Sciatic nerve (tissue), 2 donors: ENCODE measurements around the gene ABT1. TPM values are rescaled to one million over a fixed set of nuclear protein-coding genes. Genes with fewer than 3 reads are reported as not detected.
"Not testable (repeated sequence)": the region's sequence is repeated elsewhere in the genome, so short reads cannot be mapped to it uniquely, and the experiment has no call there.

Experiments
- ATAC-seq: fragments of 200-7000 bp; cut with Tn5 transposase; one replicate; pipeline ENCODE4 v1.9.1; 2020; ENCODE audit warnings: mild to moderate bottlenecking, moderate library complexity
- DNase-seq: peaks from one replicate; pipeline ENCODE4 v3.0.0-alpha.2; 2020; ENCODE audit warnings: low spot score
- intact Hi-C: fragments of 100-400 bp; cut with DNase I; formaldehyde crosslinking; loops from one replicate; pipeline ENCODE4 v1.14.2; 2022
- total RNA-seq: library from RNA; stranded (reverse); fragmentation: NEBNext Ultra II Directional; extraction: Animal tissue kit (Norgen Biotek cat#: 25700); gene quantifications from one replicate; pipeline ENCODE4 v1.2.1, GENCODE V29; 2021
- donor health status: DM: no; HTN: no; CAD: no.
- donor health status: DM: no; HTN: no; CAD: no.

ABT1 gene
- total RNA-seq, result 10.3 TPM

DNA sequence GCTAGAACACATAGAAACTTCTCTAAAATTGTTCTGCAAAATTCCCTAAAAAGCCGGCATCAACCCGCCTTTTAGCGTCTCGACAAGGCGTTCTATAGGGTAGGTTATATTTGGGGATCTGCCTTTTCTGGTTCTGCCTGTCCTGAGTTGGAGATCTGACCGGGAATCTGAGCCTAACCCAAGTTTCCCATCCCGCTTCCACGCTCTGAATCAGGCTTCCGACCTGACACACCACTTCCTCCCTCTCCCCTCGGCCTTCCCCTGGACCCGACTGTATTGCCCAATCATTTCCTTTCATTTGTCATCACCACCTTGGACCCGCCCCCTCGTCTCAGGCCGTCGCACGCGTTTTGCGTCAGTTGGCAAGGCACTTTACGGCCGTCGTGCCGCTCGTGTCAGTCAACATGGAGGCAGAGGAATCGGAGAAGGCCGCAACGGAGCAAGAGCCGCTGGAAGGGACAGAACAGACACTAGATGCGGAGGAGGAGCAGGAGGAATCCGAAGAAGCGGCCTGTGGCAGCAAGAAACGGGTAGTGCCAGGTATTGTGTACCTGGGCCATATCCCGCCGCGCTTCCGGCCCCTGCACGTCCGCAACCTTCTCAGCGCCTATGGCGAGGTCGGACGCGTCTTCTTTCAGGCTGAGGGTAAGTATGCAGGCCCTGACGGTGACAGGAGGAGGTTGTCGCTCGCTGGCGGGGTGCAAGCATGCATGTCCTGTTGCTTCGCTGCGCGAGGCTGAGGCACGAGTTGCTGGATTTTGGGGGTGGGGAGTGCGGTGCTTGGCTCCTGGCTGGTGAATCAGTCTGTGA, at the start of gene ABT1:
Gene ABT1 (plus strand): TSS at position 375 of the 810 bp plus-strand sequence. CDS start 30 bp downstream, at position 405.
- ATAC-seq (peak; percentile 99), DNase-seq (peak; percentile 99)
- intact Hi-C loops, result no loop called here

DNA sequence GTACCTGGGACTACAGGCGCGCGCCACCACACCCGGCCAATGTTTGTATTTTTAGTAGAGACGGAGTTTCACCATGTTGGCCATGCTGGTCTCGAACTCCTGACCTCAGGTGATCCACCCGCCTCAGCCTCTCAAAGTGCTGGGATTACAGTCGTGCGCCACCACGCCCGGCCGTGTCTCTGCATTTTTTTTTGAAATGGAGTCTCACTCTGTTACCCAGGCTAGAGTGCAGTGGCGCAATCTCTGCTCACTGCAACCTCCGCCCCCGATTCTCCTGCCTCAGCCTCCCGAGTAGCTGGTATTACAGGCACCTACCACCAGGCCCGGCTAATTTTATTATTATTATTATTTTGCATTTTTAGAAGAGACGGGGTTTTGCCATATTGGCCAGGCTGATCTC, 49.4 kb upstream of the ABT1 start:
- ATAC-seq, intact Hi-C loops, DNase-seq: not testable (repeated sequence)

DNA sequence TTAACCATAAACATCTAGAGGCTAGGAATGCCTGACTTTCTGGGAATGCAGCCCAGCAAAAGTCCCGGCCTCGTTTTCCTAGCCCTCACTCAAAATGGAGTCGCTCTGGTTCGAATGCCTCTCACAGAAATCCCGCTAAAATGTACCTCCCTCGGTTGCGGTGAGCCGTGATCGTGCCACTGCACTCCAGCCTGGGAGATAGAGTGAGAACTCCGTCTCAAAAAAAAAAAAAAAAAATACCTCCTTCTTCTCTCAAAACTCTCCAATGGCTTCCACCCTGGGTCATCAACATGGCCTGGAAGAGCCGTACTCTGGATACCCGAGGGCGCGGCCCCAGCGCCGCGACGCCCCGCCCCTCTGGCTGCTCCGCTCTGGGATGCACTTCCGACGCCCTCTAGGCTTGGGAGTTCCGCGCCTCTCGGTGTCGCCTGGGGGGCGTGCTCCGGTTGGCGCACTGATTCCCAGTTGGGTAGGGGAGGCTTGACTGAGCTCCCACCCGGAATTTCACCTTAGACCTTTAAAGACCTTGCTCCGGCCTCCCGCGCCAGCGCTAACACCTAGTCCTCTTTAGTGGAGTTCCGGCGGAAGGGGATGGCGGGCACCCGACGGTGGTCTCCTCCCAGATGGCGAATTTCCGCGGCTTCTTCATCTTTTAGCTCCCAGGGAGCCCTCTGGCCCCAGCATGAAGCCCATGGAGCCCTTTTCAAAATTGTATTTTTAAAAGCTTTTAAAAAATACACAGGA, 46.3 kb upstream of the ABT1 start:
- DNase-seq (peak; percentile 78), ATAC-seq (peak; percentile 35)
- intact Hi-C loops, result no loop called here

DNA sequence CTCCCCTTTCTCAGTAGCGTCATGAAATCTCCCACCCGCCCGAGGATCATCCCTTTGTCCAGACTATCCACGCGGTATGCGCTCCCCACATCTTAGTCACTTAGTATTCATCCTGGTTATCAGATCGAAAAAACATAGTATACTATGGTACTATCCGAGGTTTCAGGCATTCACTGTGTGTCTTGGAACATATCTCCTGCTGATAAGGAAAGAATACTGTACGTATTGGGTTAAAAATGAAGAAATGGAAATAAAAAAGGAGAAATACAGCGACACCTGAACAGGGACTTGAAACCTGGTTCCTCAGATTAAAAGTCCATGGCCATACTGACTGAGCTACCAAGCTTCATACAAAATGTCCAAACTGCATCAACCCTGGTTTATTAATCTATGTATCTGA, 44.5 kb upstream of the ABT1 start:
- intact Hi-C loops, result no loop called here
- no peak for DNase-seq
- no peak for ATAC-seq

DNA sequence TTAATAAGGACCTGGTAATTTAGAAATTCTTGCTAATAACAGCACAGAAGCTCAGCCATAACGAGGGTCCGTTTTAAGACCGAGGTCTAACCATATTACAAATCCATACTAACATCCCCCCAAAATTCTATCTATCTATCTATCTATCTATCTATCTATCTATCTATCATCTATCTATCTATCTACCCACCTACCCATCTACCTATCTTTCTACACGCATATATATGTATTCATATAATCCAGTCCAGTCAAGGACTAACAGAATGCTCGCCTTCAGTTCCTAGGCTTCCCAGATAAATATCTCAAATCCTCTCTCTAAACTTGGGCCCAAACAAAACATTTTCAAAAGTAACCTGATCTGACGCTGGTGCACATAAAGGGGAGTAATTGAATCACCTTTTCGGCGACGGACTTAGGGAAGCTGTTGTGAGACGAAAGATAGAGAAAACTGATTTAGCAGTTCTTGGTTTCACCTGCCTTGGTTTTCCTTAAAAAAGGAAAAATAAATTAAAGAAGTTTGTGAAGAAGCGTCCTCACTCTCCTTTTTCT, 44.0 kb upstream of the ABT1 start:
- intact Hi-C loops, result no loop called here
- ATAC-seq, result no peak
- no peak for DNase-seq

DNA sequence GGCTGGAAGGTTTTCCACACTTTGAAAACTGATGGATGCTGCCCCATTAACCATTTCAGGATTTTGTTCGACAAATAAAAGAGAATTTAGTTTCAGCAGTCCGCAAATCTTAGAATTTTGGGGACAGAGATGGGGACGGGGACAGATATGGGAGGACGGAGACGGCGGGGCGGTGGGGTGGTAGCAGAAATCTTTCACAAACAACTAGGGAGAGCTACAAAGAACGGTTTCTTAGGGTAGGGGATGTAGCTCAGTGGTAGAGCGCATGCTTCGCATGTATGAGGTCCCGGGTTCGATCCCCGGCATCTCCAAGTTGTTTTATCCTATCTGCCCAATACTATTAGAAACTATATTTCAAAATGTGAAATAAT, 43.5 kb upstream of the ABT1 start:
- peak; percentile 85 for DNase-seq
- ATAC-seq, result peak; percentile 89

DNA sequence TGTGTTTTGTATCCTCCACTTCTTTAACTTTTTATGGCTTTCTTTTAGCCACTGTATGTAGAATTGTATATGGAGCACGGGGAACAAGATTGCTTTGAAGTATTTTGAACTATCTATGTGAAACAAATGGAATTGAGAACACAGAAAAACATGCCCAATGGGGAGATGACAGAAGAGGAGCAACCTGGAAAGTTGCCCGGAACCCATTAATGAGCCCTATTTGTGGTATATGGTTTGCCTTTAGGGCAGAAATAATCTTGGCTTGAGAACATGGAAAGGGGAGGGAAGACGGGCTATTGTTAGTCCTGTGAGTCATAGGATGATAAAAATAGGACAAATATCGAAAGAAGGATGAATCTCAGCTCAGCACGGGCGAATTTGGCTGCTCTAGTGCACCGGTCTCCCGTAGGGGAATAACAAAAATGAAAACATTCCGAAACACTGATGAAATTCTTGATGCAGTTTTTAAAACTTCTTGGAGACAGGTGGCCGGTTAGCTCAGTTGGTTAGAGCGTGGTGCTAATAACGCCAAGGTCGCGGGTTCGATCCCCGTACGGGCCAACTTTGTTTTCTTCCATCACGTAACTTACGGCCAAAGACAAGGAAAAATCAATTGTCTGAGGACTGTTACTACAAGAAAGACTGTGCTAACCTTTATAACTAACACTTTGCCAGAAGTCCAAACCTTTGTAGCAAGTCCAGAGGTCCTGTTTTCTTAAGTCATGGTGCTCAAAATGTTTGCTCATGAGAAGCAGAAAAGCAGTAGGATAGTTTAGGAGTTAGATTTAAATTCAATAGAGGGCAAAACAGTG, 42.9 kb upstream of the ABT1 start:
- DNase-seq (peak; percentile 87), ATAC-seq (peak; percentile 87)
- intact Hi-C loops, result no loop called here

More for the DNA sequence above, 43.5 kb upstream of the ABT1 start:
- intact Hi-C loops, result no loop called here

DNA sequence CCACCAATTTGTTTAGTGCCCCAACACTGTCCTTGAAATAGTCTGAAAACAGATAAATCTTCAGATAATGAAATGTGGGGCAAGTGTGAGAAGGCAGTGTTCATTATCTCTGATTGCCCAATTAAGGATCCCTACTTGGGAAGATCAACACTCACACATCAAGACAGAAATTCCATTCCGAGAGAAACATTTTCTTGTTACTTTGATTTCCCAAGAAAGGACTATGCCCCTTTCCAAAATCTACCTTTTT, 42.4 kb upstream of the ABT1 start:
- intact Hi-C loops, result no loop called here
- ATAC-seq, result no peak
- no peak for DNase-seq

DNA sequence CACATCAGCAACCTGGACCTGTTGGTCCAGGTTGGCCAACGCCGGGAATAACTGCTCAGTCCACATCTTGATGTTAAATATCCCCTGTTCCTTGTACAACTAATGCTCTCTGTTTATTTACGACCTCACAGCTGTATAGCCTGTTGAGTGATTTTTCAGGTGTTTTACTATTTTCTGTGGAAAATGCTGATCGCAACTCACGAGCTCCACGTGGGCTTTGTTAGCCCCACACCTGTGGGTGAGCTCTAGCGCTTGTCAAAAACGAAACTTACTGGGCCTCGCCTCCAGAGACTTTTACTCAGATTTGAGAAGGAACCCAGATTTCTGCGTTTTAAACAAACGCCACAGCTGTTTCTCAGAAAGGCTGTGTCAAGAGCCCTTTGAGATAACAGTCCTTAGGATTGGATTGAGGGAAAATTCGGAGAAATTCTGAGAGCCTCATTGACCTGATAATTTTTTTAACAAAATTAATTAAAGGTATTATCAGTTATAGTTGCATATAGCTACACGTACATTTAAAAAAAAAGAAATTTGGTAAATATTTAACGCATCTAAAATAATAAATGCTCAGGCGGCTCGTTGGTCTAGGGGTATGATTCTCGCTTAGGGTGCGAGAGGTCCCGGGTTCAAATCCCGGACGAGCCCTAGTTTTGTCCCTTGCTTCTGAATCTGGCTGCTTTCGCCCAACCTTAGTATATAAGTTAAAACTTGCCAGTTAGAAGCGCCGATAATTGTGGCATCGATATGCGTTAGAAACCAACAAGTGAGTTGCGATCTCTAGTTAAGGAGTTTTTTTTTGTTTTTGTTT, 41.9 kb upstream of the ABT1 start:
- DNase-seq (no peak), ATAC-seq (peak; percentile 17)
- intact Hi-C loops, result no loop called here

DNA sequence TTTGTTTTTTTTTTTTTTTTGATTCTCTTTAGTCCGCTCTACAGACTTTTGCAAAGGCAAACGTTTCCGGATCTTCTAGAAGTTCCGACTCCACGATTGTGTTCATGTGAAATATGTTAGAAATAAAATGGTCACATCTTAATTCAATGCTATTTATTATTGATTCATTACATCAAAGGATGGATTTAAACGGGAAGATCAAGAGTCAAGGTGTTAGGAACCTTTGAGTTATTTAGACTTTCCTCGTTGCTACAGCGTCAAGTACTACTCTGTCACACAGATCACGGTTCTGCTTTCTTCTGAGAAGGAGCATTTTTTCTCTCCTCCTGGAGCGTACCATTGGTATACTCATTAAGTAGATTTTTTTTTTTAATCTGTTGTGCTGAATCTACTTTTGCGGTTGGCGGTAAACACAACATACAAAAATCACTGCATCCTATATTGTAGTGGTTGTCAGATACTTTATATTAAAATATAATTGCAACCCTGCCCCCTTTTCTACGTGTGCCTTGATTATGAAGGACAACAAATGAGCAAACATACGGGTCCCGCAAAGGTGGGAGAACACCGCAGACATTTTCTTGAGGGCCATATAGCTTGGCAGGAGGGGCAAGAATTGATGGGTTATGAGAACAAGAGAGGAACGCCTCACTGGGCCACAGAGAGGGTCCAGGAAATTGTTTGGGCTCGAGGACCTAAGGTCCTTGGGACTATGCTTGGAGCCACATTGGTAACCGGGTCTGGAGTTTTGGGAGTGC, 41.1 kb upstream of the ABT1 start:
- ATAC-seq (no peak), DNase-seq (no peak)
- intact Hi-C loops, result no loop called here

DNA sequence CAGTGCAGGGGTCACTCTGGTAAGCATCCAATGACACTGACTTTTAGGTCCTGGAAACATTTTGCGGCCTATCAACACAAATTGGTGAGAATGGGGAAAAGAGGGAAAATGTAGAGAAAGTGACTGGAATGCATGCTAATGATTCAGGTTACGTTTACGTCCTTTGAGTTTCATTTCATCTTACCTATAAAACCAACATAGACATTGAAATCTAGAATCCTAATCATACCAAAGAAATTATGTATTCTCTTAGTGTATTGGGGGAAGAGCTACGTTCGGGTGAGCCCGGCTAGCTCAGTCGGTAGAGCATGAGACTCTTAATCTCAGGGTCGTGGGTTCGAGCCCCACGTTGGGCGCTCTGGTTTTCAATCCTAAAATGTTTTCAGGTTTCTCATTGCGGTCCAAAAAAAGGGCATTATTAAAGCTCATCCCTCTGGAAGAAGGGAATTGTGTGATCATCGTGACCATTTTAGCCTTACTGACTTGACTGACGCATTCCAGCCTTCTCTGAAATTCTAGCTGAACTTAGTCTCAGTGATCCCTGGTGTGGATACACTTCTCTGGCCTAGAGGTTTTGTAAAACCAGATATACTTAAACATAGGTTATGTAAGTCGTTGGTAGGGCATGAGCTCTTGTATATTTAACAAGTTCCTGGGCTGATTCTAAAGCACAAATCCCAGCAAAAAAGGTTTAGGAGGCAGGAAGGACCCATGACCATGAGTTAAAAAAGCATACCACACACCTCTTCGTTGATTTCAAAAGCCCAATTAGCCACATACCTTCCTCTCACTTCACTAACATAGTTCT, 40.3 kb upstream of the ABT1 start:
- peak; percentile 23 for ATAC-seq
- DNase-seq, result no peak
- intact Hi-C loops, result no loop called here

DNA sequence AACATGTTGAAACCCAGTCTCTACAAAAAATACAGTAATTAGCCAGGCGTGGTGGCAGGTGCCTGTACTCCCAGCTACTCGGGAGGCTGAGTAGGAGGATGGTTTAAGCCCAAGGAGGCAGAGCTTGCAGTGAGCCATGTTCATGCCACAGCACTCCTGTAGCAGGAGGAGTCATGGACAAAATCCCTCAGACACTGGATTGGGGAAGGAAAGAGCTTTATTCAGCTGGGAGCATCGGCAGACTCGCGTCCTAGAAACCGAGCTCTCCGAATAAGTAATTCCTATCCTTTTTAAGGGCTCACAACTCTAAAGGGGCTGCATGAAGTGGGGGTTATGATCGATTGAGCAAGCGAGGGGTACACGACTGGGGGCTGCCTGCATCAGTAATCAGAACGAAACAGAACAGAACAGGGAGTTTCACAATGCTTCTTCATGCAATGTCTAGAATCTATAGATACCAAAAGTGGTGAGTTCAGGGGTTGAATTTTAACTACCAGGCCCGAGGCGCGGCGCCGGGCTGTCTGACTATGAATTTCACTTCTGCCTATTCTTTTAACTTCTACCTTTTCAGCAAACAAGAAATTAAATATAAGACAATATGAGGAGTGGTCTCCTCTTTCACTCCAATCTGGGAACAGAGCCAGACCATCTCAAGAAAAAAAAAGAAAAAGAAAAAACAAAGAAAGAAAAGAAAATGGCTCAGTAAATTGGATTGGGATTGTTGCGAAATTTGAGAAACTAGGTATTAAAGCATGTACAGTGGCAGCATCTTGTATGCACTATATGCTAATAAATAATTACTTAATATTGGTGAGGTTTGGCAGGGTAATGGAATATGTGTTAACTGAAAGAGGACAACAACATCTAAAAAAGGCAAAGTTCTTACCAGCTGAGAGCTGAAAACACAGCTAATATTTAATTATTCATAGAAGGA, 35.0 kb upstream of the ABT1 start:
- ATAC-seq (no peak), DNase-seq (no peak)
- intact Hi-C loops, result no loop called here

DNA sequence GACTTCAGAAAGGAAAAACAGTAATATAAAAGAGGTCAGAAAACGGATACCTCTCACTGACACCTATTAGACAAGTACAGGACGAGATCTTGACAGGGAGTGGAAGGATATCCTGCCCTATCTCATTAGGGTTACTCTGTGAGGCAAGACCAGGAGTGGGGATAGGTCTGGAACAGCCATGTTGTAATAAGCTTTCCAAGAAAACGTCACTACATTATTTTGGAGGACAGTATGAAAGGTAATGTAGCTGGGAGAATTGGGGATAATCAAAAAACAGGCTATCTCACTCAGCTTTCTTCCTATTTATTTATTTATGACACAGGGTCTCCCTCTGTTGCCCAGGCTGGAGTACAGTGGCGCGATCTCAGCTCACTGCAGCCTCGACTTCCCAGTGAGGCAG, 33.3 kb upstream of the ABT1 start:
- ATAC-seq, result no peak
- intact Hi-C loops, result no loop called here
- no peak for DNase-seq

DNA sequence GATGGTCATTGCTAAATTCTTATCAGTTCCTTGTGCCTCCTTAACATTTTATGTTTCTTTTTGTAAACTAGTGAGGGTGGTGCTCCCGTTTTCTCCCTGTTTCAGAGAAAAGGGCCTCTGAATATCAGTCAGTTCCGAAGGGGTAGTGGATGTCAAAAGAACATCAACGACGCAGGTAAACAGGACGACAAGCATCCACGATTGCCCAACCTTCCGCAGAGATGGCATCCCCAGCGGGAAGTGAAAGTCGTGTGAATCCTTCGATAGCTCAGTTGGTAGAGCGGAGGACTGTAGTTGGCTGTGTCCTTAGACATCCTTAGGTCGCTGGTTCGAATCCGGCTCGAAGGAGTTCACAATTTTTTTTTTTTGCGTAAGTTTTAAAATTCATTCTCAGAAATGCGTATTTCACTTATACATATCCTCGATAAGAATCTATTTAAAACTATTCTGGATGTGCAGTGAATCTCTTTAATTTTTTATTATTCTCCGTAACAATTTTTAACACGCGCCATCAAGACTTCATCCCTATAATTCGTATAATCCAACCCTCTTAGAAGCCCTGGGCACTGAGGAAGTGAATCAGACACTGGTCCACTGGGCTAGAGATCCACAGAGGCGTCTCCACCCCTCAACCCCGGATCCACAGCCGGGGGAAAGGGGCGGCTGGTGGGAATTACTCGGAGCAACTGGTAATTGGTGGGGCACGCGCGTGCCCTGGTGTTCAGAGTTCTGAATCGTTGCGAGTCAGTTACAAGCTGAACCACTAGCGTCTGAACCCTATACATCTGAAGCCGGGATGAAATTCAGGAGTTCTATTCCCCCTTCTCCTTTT, 27.9 kb upstream of the ABT1 start:
- ATAC-seq, result peak; percentile 95
- DNase-seq, result peak; percentile 98
- intact Hi-C loops, result no loop called here

DNA sequence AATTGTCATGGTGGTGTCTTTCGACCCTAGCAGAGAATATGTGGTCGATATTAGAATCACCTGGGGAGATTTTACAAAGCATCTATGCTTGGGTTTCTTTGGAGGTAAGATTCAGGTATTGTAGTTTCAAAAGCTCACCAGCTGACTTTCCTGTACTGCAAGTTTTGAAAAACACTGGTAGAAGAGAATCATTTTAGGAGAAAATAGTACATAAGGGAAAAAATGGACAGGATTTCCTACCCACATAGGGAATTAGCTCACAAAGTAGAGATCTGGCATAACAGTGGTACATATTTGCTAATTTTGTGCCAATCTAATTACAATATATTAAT, 27.4 kb upstream of the ABT1 start:
- intact Hi-C loops, result no loop called here
- DNase-seq (no peak), ATAC-seq (no peak)
